ENCODE results near the gene HECW1.
"Not testable (repeated sequence)": the region's sequence is repeated elsewhere in the genome, so short reads cannot be mapped to it uniquely, and the experiment has no call there.

HECW1 gene

GRCh38 chr7:43198016-43198415, 85.6 kb downstream of the HECW1 start:
- TF ChIP-seq POLR2AphosphoS5 (IDR thresholded peaks at IDR 0.05; ENCODE audit: borderline replicate concordance, low read depth, low read length) (no peak), EZH2 (IDR thresholded peaks at IDR 0.05) (no peak), FOXP2 (optimal IDR thresholded peaks at IDR 0.05; ENCODE audit: control extremely low read depth, extremely low read length, insufficient read depth) (no peak)
- Histone ChIP-seq H3K9me3 (ENCODE audit: low read depth, low read length) (no peaks in the 10 kb centered on the region), H3K36me3 (ENCODE audit: insufficient read depth, low read length) (no peaks in the 10 kb centered on the region), H3K9ac (ENCODE audit: insufficient read length) (no peak overlapping the region), H3K27ac (no peak overlapping the region), H3K4me3 (no peak overlapping the region)
- DNase-seq (ENCODE audit: low read depth, low spot score) = no peak

- Histone ChIP-seq H3K36me3 (ENCODE audit: insufficient read depth, low read length) (no peaks in the 10 kb centered on the region), H3K9me3 (ENCODE audit: low read depth, low read length) (no peaks in the 10 kb centered on the region), H3K9ac (ENCODE audit: insufficient read length) (no peak overlapping the region), H3K4me3 (no peak overlapping the region), H3K27ac (no peak overlapping the region)
- no peak for DNase-seq (ENCODE audit: low read depth, low spot score)
- TF ChIP-seq EZH2 (IDR thresholded peaks at IDR 0.05) = no peak
- no peak for TF ChIP-seq POLR2AphosphoS5 (IDR thresholded peaks at IDR 0.05; ENCODE audit: borderline replicate concordance, low read depth, low read length)
- no peak for TF ChIP-seq FOXP2 (optimal IDR thresholded peaks at IDR 0.05; ENCODE audit: control extremely low read depth, extremely low read length, insufficient read depth)
These were observed 86.2 kb downstream of the HECW1 start for GRCh38 chr7:43198599-43199090.

- TF ChIP-seq POLR2AphosphoS5 (IDR thresholded peaks at IDR 0.05; ENCODE audit: borderline replicate concordance, low read depth, low read length) = no peak
- no peak for TF ChIP-seq FOXP2 (optimal IDR thresholded peaks at IDR 0.05; ENCODE audit: control extremely low read depth, extremely low read length, insufficient read depth)
- TF ChIP-seq EZH2 (IDR thresholded peaks at IDR 0.05) = no peak
- Histone ChIP-seq H3K36me3 (ENCODE audit: insufficient read depth, low read length) (no peaks in the 10 kb centered on the region), H3K27ac (no peak overlapping the region), H3K9me3 (ENCODE audit: low read depth, low read length) (no peaks in the 10 kb centered on the region), H3K9ac (ENCODE audit: insufficient read length) (no peak overlapping the region), H3K4me3 (no peak overlapping the region)
- DNase-seq (ENCODE audit: low read depth, low spot score) = no peak
These were observed 87.1 kb downstream of the HECW1 start for GRCh38 chr7:43199371-43200160.

GRCh38 chr7:43201912-43202311, 89.5 kb downstream of the HECW1 start:
- no peak for DNase-seq (ENCODE audit: low read depth, low spot score)
- Histone ChIP-seq H3K4me3 (no peak overlapping the region), H3K36me3 (ENCODE audit: insufficient read depth, low read length) (no peaks in the 10 kb centered on the region), H3K9ac (ENCODE audit: insufficient read length) (no peak overlapping the region), H3K27ac (no peak overlapping the region), H3K9me3 (ENCODE audit: low read depth, low read length) (no peaks in the 10 kb centered on the region)
- TF ChIP-seq FOXP2 (optimal IDR thresholded peaks at IDR 0.05; ENCODE audit: control extremely low read depth, extremely low read length, insufficient read depth) (no peak), POLR2AphosphoS5 (IDR thresholded peaks at IDR 0.05; ENCODE audit: borderline replicate concordance, low read depth, low read length) (no peak), EZH2 (IDR thresholded peaks at IDR 0.05) (no peak)

- no peak for TF ChIP-seq POLR2AphosphoS5 (IDR thresholded peaks at IDR 0.05; ENCODE audit: borderline replicate concordance, low read depth, low read length)
- TF ChIP-seq EZH2 (IDR thresholded peaks at IDR 0.05) = no peak
- no peak for TF ChIP-seq FOXP2 (optimal IDR thresholded peaks at IDR 0.05; ENCODE audit: control extremely low read depth, extremely low read length, insufficient read depth)
- DNase-seq (ENCODE audit: low read depth, low spot score) = no peak
- no peaks in the 10 kb centered on the region for H3K36me3 ChIP-seq (ENCODE audit: insufficient read depth, low read length)
- no peak overlapping the region for H3K27ac ChIP-seq
- H3K9ac ChIP-seq (ENCODE audit: insufficient read length) = no peak overlapping the region
- H3K9me3 ChIP-seq (ENCODE audit: low read depth, low read length) = no peaks in the 10 kb centered on the region
- H3K4me3 ChIP-seq = no peak overlapping the region
These were observed 91.6 kb downstream of the HECW1 start for GRCh38 chr7:43204081-43204480.

- Histone ChIP-seq H3K36me3 (ENCODE audit: insufficient read depth, low read length) (no peaks in the 10 kb centered on the region), H3K27ac (no peak overlapping the region), H3K9me3 (ENCODE audit: low read depth, low read length) (no peaks in the 10 kb centered on the region), H3K9ac (ENCODE audit: insufficient read length) (no peak overlapping the region), H3K4me3 (no peak overlapping the region)
- no peak for DNase-seq (ENCODE audit: low read depth, low spot score)
- TF ChIP-seq EZH2 (IDR thresholded peaks at IDR 0.05) (no peak), POLR2AphosphoS5 (IDR thresholded peaks at IDR 0.05; ENCODE audit: borderline replicate concordance, low read depth, low read length) (no peak), FOXP2 (optimal IDR thresholded peaks at IDR 0.05; ENCODE audit: control extremely low read depth, extremely low read length, insufficient read depth) (no peak)
These were observed 92.8 kb downstream of the HECW1 start for GRCh38 chr7:43205171-43205795.

- DNase-seq (ENCODE audit: low read depth, low spot score) = no peak
- Histone ChIP-seq H3K9me3 (ENCODE audit: low read depth, low read length) (no peaks in the 10 kb centered on the region), H3K4me3 (no peak overlapping the region), H3K9ac (ENCODE audit: insufficient read length) (no peak overlapping the region), H3K27ac (no peak overlapping the region), H3K36me3 (ENCODE audit: insufficient read depth, low read length) (no peaks in the 10 kb centered on the region)
- TF ChIP-seq POLR2AphosphoS5 (IDR thresholded peaks at IDR 0.05; ENCODE audit: borderline replicate concordance, low read depth, low read length) (no peak), EZH2 (IDR thresholded peaks at IDR 0.05) (no peak), FOXP2 (optimal IDR thresholded peaks at IDR 0.05; ENCODE audit: control extremely low read depth, extremely low read length, insufficient read depth) (no peak)
These were observed 95.8 kb downstream of the HECW1 start for GRCh38 chr7:43208242-43208641.

- DNase-seq (ENCODE audit: low read depth, low spot score) = not testable (repeated sequence)
These were observed 98.1 kb downstream of the HECW1 start for GRCh38 chr7:43210539-43210938.

More at GRCh38 chr7:43210539-43210938, 98.1 kb downstream of the HECW1 start:
- not testable (repeated sequence) for H3K9me3 ChIP-seq (ENCODE audit: low read depth, low read length); H3K36me3 ChIP-seq (ENCODE audit: insufficient read depth, low read length); H3K27ac ChIP-seq; H3K9ac ChIP-seq (ENCODE audit: insufficient read length); H3K4me3 ChIP-seq

All from SK-N-MC (cell line).